ENCODE measurements around the gene PSMB7.

- TF ChIP-seq CTCF (conservative IDR thresholded peaks at IDR 0.05 in 1 of 2, IDR thresholded peaks at IDR 0.05 in 1 of 2; ENCODE audit: extremely low read depth in 1 of 2, insufficient read depth in 1 of 2, low read depth in 1 of 2, low read length in 2 of 2) (no peak), EZH2 (IDR thresholded peaks at IDR 0.05; ENCODE audit: borderline replicate concordance, low read length) (no peak)
These were observed 43.2 kb upstream of the PSMB7 start for GRCh38 chr9:124458441-124458840.

Data from mammary epithelial cell (primary cell).